ENCODE results near the gene NOL11.

Gene NOL11

DNA sequence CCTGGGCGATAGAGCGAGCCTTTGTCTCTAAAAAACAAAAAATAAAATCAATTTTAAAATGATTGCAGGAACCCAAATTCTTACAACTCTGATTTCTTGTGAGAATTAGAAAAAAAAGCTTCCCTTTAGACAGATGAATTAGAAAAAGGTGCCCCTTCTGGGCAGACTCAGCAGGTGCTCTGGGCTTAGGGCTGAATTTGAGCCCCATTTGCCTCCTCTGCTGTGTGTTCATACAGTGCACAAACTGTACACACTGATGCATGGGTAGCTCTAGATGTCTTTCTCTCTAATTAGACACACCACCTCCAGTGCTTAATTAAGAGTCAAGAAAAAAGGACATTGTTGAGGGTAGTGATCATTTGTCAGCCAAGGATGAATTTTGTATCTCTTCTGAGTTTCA lies 38.5 kb upstream of the NOL11 start:
- Histone ChIP-seq H3F3A (ENCODE audit: control insufficient read depth, insufficient read depth) (no peaks in the 10 kb centered on the region), H3K4me2 (ENCODE audit: low read length) (peak overlapping the region; percentile 36), H4K20me1 (ENCODE audit: control insufficient read depth, insufficient read depth, low read depth, low read length) (no peaks in the 10 kb centered on the region), H3K9me2 (replicated peaks; ENCODE audit: control insufficient read depth, low read length) (no peaks in the 10 kb centered on the region), H3K4me1 (ENCODE audit: control insufficient read depth, low read length) (peaks cover 28% of the 10 kb centered on the region), H3K79me2 (ENCODE audit: control insufficient read depth, low read length) (no peaks in the 10 kb centered on the region), H3K36me3 (ENCODE audit: control insufficient read depth, low read length) (no peaks in the 10 kb centered on the region), H3K27me3 (ENCODE audit: control insufficient read depth, low read length) (no peaks in the 10 kb centered on the region), H3K4me3 (ENCODE audit: low read length) (peak overlapping the region; percentile 6), H3K9me3 (ENCODE audit: control insufficient read depth, insufficient read depth, low read length) (no peaks in the 10 kb centered on the region), H3K27ac (ENCODE audit: low read depth, low read length) (peak overlapping the region; percentile 35)
- TF ChIP-seq, protein P1, sequence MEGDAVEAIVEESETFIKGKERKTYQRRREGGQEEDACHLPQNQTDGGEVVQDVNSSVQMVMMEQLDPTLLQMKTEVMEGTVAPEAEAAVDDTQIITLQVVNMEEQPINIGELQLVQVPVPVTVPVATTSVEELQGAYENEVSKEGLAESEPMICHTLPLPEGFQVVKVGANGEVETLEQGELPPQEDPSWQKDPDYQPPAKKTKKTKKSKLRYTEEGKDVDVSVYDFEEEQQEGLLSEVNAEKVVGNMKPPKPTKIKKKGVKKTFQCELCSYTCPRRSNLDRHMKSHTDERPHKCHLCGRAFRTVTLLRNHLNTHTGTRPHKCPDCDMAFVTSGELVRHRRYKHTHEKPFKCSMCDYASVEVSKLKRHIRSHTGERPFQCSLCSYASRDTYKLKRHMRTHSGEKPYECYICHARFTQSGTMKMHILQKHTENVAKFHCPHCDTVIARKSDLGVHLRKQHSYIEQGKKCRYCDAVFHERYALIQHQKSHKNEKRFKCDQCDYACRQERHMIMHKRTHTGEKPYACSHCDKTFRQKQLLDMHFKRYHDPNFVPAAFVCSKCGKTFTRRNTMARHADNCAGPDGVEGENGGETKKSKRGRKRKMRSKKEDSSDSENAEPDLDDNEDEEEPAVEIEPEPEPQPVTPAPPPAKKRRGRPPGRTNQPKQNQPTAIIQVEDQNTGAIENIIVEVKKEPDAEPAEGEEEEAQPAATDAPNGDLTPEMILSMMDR (IDR thresholded peaks at IDR 0.05; ENCODE audit: low read depth, low read length, poor library complexity, severe bottlenecking), result peak; percentile 29
- no peak for TF ChIP-seq EZH2phosphoT487 (IDR thresholded peaks at IDR 0.05; ENCODE audit: borderline replicate concordance, low read length)

DNA sequence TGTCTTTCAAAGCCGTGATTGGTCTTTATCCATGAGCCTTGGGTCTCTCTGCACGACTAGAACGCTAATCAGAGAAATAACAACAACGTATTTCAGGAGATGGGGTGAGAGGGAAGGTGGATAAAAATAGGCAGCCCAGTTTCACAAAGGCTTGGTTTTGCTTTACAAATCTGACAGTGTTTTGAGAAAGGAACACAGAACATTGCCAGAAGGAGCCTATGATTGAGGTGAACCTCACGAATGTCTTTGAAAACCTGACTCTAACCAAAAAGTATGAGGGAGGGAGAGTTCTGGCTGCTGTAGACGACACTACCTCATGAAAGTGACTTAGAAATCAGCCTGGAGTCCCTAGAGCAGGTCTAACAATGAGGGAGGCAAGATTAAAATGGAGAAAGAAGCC lies 38.0 kb upstream of the NOL11 start:
- H4K20me1 ChIP-seq (ENCODE audit: control insufficient read depth, insufficient read depth, low read depth, low read length), result no peaks in the 10 kb centered on the region
- no peaks in the 10 kb centered on the region for H3F3A ChIP-seq (ENCODE audit: control insufficient read depth, insufficient read depth)
- H3K36me3 ChIP-seq (ENCODE audit: control insufficient read depth, low read length), result no peaks in the 10 kb centered on the region
- H3K27ac ChIP-seq (ENCODE audit: low read depth, low read length), result peak overlapping the region; percentile 35
- TF ChIP-seq, protein P1 (IDR thresholded peaks at IDR 0.05; ENCODE audit: low read depth, low read length, poor library complexity, severe bottlenecking), result no peak
- TF ChIP-seq EZH2phosphoT487 (IDR thresholded peaks at IDR 0.05; ENCODE audit: borderline replicate concordance, low read length), result no peak
- H3K9me2 ChIP-seq (replicated peaks; ENCODE audit: control insufficient read depth, low read length), result no peaks in the 10 kb centered on the region
- H3K4me2 ChIP-seq (ENCODE audit: low read length), result peak overlapping the region; percentile 36
- peaks cover 28% of the 10 kb centered on the region for H3K4me1 ChIP-seq (ENCODE audit: control insufficient read depth, low read length)
- H3K27me3 ChIP-seq (ENCODE audit: control insufficient read depth, low read length), result no peaks in the 10 kb centered on the region
- H3K9me3 ChIP-seq (ENCODE audit: control insufficient read depth, insufficient read depth, low read length), result no peaks in the 10 kb centered on the region
- H3K4me3 ChIP-seq (ENCODE audit: low read length), result peak overlapping the region; percentile 6
- no peaks in the 10 kb centered on the region for H3K79me2 ChIP-seq (ENCODE audit: control insufficient read depth, low read length)

DNA sequence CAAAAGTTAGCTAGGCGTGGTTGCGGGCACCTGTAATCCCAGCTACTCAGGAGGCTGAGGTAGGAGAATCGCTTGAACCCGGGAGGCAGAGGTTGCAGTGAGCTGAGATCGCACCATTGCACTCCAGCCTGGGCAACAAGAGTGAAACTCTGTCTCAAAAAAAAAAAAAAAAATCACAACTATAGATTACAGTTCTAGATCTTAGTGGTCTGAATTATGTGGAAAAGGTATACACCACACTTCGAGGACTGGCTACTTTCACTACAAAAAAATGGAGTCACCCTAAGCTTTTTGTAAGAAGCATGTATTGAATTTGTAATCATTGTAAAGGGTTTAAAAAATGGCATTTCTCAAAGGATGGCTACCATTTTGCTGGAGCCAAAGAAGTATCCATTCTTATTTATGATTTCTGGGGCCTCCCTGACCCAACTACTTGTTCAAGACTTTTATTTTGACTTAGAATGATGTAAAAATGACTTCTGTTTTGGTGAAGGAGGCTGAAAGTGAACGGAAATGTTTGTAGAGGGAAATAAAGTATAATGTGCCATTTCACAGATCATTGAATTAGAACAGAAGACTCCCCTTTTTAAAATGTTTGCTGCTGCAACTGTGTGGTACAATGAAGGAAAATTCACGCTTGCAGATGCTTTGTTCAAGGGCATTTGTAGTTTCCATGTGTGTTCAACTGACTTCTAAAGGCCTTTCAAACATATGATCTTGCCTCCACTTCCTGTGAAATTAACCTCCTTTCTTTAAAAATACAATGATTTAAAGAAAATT lies 37.1 kb upstream of the NOL11 start:
- H3K79me2 ChIP-seq (ENCODE audit: control insufficient read depth, low read length), result no peaks in the 10 kb centered on the region
- peaks cover 28% of the 10 kb centered on the region for H3K4me1 ChIP-seq (ENCODE audit: control insufficient read depth, low read length)
- no peaks in the 10 kb centered on the region for H3K36me3 ChIP-seq (ENCODE audit: control insufficient read depth, low read length)
- H3K9me2 ChIP-seq (replicated peaks; ENCODE audit: control insufficient read depth, low read length), result no peaks in the 10 kb centered on the region
- no peaks in the 10 kb centered on the region for H3F3A ChIP-seq (ENCODE audit: control insufficient read depth, insufficient read depth)
- no peaks in the 10 kb centered on the region for H3K9me3 ChIP-seq (ENCODE audit: control insufficient read depth, insufficient read depth, low read length)
- H3K4me2 ChIP-seq (ENCODE audit: low read length), result peak overlapping the region; percentile 36
- peak overlapping the region; percentile 61 for H3K27ac ChIP-seq (ENCODE audit: low read depth, low read length)
- H3K4me3 ChIP-seq (ENCODE audit: low read length), result peak overlapping the region; percentile 19
- no peaks in the 10 kb centered on the region for H4K20me1 ChIP-seq (ENCODE audit: control insufficient read depth, insufficient read depth, low read depth, low read length)
- TF ChIP-seq EZH2phosphoT487 (IDR thresholded peaks at IDR 0.05; ENCODE audit: borderline replicate concordance, low read length), result no peak
- TF ChIP-seq, protein P1 (IDR thresholded peaks at IDR 0.05; ENCODE audit: low read depth, low read length, poor library complexity, severe bottlenecking), result no peak
- H3K27me3 ChIP-seq (ENCODE audit: control insufficient read depth, low read length), result no peaks in the 10 kb centered on the region

Measured in DOHH2 (cell line).